IMR-90 (cell line): Measurements from ENCODE around the gene SV2C.

Experiments used
- CEBPB ChIP-seq: IDR thresholded peaks from 2 replicates; pipeline ENCODE4 v1.6.1; 2012; ENCODE audit warnings: low read depth, low read length, improper control_type of control experiment
- CHD1 ChIP-seq: IDR thresholded peaks from 2 replicates; pipeline ENCODE4 v1.6.1; 2012; ENCODE audit warnings: low read depth, low read length, improper control_type of control experiment
- MAZ ChIP-seq: IDR thresholded peaks from 2 replicates; pipeline ENCODE4 v1.6.1; 2012; ENCODE audit warnings: low read depth, mild to moderate bottlenecking, low read length, improper control_type of control experiment, moderate library complexity, borderline replicate concordance
- POLR2A ChIP-seq: IDR thresholded peaks from 2 replicates; pipeline ENCODE4 v1.6.1; 2012; ENCODE audit warnings: mild to moderate bottlenecking, low read depth, low read length
- USF2 ChIP-seq: fragments of 150-350 bp; IDR thresholded peaks from 2 replicates; pipeline ENCODE4 v1.6.1; 2017; ENCODE audit warnings: mild to moderate bottlenecking, antibody characterized with exemption, low read length, low read depth
- TF ChIP-seq, protein P1 (sequence below): conservative IDR thresholded peaks from 2 replicates; pipeline ENCODE4 v1.5.1; 2012; ENCODE audit warnings: mild to moderate bottlenecking, low read depth, low read length, improper control_type of control experiment

DNA sequence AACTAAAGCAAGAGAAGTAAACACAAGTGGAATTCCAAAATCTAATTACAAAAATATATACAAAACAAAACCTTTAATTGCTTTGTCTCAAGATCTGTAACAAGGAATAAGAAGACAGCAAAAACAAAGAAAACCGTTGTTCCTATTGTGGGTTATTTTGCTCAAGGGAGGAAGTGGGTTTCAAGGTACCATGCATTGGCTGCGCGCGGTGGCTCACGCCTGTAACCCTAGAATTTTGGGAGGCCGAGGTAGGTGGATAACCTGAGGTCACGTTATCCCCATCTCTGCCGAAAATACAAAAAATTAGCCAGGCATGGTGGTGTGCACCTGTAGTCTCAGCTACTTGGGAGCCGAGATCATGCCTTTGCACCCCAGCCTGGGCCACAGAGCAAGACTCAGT lies 307.8 kb downstream of the SV2C start:
- TF ChIP-seq POLR2A = no peak
- TF ChIP-seq, protein P1, sequence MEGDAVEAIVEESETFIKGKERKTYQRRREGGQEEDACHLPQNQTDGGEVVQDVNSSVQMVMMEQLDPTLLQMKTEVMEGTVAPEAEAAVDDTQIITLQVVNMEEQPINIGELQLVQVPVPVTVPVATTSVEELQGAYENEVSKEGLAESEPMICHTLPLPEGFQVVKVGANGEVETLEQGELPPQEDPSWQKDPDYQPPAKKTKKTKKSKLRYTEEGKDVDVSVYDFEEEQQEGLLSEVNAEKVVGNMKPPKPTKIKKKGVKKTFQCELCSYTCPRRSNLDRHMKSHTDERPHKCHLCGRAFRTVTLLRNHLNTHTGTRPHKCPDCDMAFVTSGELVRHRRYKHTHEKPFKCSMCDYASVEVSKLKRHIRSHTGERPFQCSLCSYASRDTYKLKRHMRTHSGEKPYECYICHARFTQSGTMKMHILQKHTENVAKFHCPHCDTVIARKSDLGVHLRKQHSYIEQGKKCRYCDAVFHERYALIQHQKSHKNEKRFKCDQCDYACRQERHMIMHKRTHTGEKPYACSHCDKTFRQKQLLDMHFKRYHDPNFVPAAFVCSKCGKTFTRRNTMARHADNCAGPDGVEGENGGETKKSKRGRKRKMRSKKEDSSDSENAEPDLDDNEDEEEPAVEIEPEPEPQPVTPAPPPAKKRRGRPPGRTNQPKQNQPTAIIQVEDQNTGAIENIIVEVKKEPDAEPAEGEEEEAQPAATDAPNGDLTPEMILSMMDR = no peak
- no peak for TF ChIP-seq CHD1
- TF ChIP-seq MAZ = no peak
- no peak for TF ChIP-seq CEBPB
- TF ChIP-seq USF2 = no peak
